ENCODE data around the gene OR2L13.

Gene OR2L13

DNA sequence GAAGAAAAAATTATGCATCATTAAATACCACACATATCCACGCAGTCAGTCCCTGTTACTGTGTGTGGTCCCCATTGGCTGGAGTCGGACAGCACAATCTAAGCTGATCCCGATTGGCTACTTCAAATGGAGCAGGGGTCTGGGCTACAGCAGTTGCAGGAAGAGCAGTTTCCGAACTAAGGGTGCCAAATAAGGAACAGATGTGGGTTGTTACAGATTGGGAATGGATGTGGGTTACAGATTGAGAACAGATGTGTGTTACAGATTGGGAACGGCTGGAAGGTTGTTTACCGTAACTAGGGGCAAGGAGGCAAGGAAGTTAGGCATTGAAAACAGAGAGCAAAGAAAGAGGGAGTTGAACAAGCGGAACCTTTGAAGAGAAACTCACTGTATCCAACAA lies 19.9 kb downstream of the OR2L13 start:
- no peak for TF ChIP-seq CTCF (IDR thresholded peaks at IDR 0.05; ENCODE audit: low read depth, low read length)
- Histone ChIP-seq H3K27me3 (ENCODE audit: insufficient read depth, low read depth, severe bottlenecking) (peaks cover 34% of the 10 kb centered on the region), H3K9me3 (ENCODE audit: severe bottlenecking) (peaks cover 17% of the 10 kb centered on the region), H3K4me3 (ENCODE audit: low read depth, low read length) (no peak overlapping the region), H3K36me3 (no peaks in the 10 kb centered on the region), H3K27ac (no peak overlapping the region)
- DNase-seq, result no peak

DNA sequence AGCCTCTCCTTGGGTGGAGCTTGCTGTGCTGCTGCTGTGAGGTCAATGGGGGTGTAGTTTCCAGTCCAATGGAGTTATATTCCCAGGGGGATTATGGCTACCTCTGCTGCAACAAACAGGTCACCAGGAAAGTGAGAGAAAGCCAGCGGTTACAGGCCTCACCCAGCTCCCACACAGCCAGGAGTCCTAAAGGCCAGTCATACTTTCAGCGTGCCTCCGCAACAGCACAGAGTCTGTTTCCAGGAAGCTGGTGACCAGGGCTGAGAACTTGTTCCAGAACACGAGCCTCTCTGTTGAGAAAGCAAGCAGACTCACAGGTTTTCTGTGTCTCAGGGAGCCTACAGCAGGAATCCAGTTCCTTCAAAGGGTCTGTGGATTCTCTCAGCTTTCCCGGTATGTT lies 32.7 kb downstream of the OR2L13 start:
- DNase-seq, result no peak
- Histone ChIP-seq H3K9me3 (ENCODE audit: severe bottlenecking) (no peaks in the 10 kb centered on the region), H3K27ac (no peak overlapping the region), H3K36me3 (no peaks in the 10 kb centered on the region), H3K27me3 (ENCODE audit: insufficient read depth, low read depth, severe bottlenecking) (peaks cover 77% of the 10 kb centered on the region), H3K4me3 (ENCODE audit: low read depth, low read length) (no peak overlapping the region)
- TF ChIP-seq CTCF (IDR thresholded peaks at IDR 0.05; ENCODE audit: low read depth, low read length), result no peak

DNA sequence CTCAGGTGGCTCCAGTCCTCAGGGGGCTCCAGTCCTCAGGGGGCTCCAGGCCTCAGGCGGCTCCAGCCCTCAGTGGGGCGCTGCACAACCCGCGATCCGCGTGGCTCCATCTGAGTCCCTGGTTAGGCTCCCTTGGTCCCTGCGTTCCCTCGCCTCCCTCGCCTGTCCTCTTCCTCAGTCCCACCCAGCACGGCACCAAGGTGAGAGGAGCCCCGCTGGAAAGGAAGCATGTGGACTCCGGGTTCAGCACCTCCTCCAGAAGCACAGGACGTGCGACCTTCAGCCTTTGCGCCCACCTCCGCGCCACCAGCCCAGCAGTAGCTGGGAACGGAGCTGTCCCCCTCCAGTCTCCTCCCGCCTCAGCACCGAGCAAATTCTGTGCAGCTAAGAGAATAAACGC lies 41.8 kb downstream of the OR2L13 start:
- no peaks in the 10 kb centered on the region for H3K9me3 ChIP-seq (ENCODE audit: severe bottlenecking)
- H3K27me3 ChIP-seq (ENCODE audit: insufficient read depth, low read depth, severe bottlenecking), result peaks cover 72% of the 10 kb centered on the region
- H3K27ac ChIP-seq, result no peak overlapping the region
- H3K4me3 ChIP-seq (ENCODE audit: low read depth, low read length), result no peak overlapping the region
- no peak for TF ChIP-seq CTCF (IDR thresholded peaks at IDR 0.05; ENCODE audit: low read depth, low read length)
- DNase-seq, result no peak
- H3K36me3 ChIP-seq, result no peaks in the 10 kb centered on the region

GRCh38 chr1:248140846-248141245 lies 45.9 kb downstream of the OR2L13 start:
- H3K4me3 ChIP-seq (ENCODE audit: low read depth, low read length), result no peak overlapping the region
- DNase-seq, result no peak
- no peak for TF ChIP-seq CTCF (IDR thresholded peaks at IDR 0.05; ENCODE audit: low read depth, low read length)
- H3K36me3 ChIP-seq, result no peaks in the 10 kb centered on the region
- no peaks in the 10 kb centered on the region for H3K9me3 ChIP-seq (ENCODE audit: severe bottlenecking)
- peaks cover 66% of the 10 kb centered on the region for H3K27me3 ChIP-seq (ENCODE audit: insufficient read depth, low read depth, severe bottlenecking)
- no peak overlapping the region for H3K27ac ChIP-seq

DNA sequence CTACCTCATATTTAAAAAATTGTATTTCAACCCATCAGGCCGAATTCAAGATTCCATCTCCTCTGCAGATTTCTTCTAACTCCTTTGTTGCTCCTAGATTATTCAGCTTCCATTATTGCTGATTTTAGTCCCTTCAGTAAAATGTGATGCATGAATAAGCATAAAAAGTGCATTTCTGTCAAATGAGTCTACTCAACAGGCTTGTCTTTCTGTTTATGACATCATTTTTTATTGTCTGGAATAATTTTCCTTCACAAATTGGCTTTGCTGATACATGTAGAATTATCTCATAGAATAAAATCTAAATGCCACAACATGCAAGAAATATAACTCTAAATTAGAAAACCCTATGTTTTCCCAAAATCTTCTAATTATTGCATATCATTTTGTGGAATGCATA lies 48.3 kb downstream of the OR2L13 start:
- TF ChIP-seq CTCF (IDR thresholded peaks at IDR 0.05; ENCODE audit: low read depth, low read length), result no peak
- no peaks in the 10 kb centered on the region for H3K9me3 ChIP-seq (ENCODE audit: severe bottlenecking)

DNA sequence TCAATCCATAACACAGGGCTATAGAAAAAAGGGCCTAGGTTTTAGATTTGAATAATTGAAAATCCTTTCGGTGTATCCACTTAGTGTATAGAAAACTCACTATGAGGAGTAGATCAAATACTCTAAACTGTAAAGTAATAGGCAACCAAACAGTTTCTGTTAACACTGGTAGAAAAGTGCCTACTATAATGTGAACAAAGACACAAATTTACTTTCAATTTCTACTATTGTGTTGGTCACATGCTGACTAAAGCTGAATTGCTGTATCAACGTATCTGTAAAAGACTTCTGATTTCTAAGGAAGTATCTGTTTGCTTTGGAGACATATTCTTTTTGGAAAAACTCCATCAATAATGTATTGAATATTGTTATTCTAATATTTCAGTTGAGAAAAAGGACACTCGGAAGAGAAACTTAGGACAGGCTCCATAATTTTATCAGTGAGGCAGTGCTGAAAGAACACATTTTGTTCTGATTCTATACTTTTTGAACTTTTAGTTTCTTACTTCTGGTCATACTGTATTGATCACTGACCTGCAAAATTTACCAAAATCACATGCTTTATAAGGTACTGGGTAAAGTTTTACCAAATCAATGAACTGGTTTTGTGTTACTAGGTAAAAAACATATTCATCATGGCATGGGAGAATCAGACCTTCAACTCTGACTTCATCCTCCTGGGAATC lies 49.7 kb downstream of the OR2L13 start, which contains the start of gene OR2M5:
TSS of gene OR2M5 (plus strand) at position 636 of the 686 bp plus-strand sequence. CDS start at position 636, 0 bp downstream.
- DNase-seq, result no peak
- H3K36me3 ChIP-seq, result no peaks in the 10 kb centered on the region
- no peak within 1 kb of the TSS for H3K27ac ChIP-seq
- TF ChIP-seq CTCF (IDR thresholded peaks at IDR 0.05; ENCODE audit: low read depth, low read length), result no peak
- peaks cover 63% of the 10 kb centered on the region for H3K27me3 ChIP-seq (ENCODE audit: insufficient read depth, low read depth, severe bottlenecking)
- H3K9me3 ChIP-seq (ENCODE audit: severe bottlenecking), result no peaks in the 10 kb centered on the region
- H3K4me3 ChIP-seq (ENCODE audit: low read depth, low read length), result no peak within 1 kb of the TSS

More for the DNA sequence above, 48.3 kb downstream of the OR2L13 start:
- no peaks in the 10 kb centered on the region for H3K36me3 ChIP-seq
- H3K4me3 ChIP-seq (ENCODE audit: low read depth, low read length), result no peak overlapping the region
- no peak for DNase-seq
- H3K27ac ChIP-seq, result no peak overlapping the region
- H3K27me3 ChIP-seq (ENCODE audit: insufficient read depth, low read depth, severe bottlenecking), result peaks cover 69% of the 10 kb centered on the region
